ENCODE measurements around the gene LYSMD4.

Gene LYSMD4

GRCh38 chr15:99707473-99708270 lies 25.6 kb downstream of the LYSMD4 start:
- no peak for DNase-seq
- H3K27me3 Mint-ChIP-seq (ENCODE audit: low read depth, poor library complexity) = no peaks in the 10 kb centered on the region
- no peaks in the 10 kb centered on the region for H3K9me3 Mint-ChIP-seq
- peaks cover 10% of the 10 kb centered on the region for H3K4me1 Mint-ChIP-seq
- peaks cover 27% of the 10 kb centered on the region for H3K36me3 Mint-ChIP-seq (ENCODE audit: low read depth)
- TF ChIP-seq CTCF (IDR thresholded peaks at IDR 0.05) = no peak
- peak overlapping the region; percentile 78 for H3K27ac Mint-ChIP-seq
- H3K4me3 Mint-ChIP-seq = no peak overlapping the region

- peaks cover 5% of the 10 kb centered on the region for H3K4me1 Mint-ChIP-seq
- H3K27ac Mint-ChIP-seq = peak overlapping the region; percentile 65
- H3K27me3 Mint-ChIP-seq (ENCODE audit: low read depth, poor library complexity) = no peaks in the 10 kb centered on the region
- H3K36me3 Mint-ChIP-seq (ENCODE audit: low read depth) = peaks cover 22% of the 10 kb centered on the region
- no peak for DNase-seq
- no peaks in the 10 kb centered on the region for H3K9me3 Mint-ChIP-seq
- no peak overlapping the region for H3K4me3 Mint-ChIP-seq
- TF ChIP-seq CTCF (IDR thresholded peaks at IDR 0.05) = no peak
Observed at GRCh38 chr15:99706557-99707303, 26.5 kb downstream of the LYSMD4 start.

- Mint-ChIP-seq H3K27me3 (ENCODE audit: low read depth, poor library complexity) (no peaks in the 10 kb centered on the region), H3K36me3 (ENCODE audit: low read depth) (peaks cover 11% of the 10 kb centered on the region), H3K9me3 (no peaks in the 10 kb centered on the region), H3K27ac (no peak overlapping the region), H3K4me1 (peaks cover 5% of the 10 kb centered on the region), H3K4me3 (no peak overlapping the region)
- DNase-seq = peak; percentile 28
- TF ChIP-seq CTCF (IDR thresholded peaks at IDR 0.05) = peak; percentile 75
Observed at GRCh38 chr15:99704444-99704838, 28.8 kb downstream of the LYSMD4 start.

GRCh38 chr15:99703603-99704443 lies 29.4 kb downstream of the LYSMD4 start:
- H3K27ac Mint-ChIP-seq = no peak overlapping the region
- H3K4me1 Mint-ChIP-seq = no peaks in the 10 kb centered on the region
- H3K4me3 Mint-ChIP-seq = no peak overlapping the region
- no peak for DNase-seq
- H3K36me3 Mint-ChIP-seq (ENCODE audit: low read depth) = peaks cover 5% of the 10 kb centered on the region
- H3K27me3 Mint-ChIP-seq (ENCODE audit: low read depth, poor library complexity) = no peaks in the 10 kb centered on the region
- H3K9me3 Mint-ChIP-seq = no peaks in the 10 kb centered on the region
- no peak for TF ChIP-seq CTCF (IDR thresholded peaks at IDR 0.05)

- Mint-ChIP-seq H3K27me3 (ENCODE audit: low read depth, poor library complexity) (no peaks in the 10 kb centered on the region), H3K4me3 (no peak overlapping the region), H3K9me3 (no peaks in the 10 kb centered on the region), H3K4me1 (no peaks in the 10 kb centered on the region), H3K27ac (no peak overlapping the region), H3K36me3 (ENCODE audit: low read depth) (no peaks in the 10 kb centered on the region)
- DNase-seq = no peak
- TF ChIP-seq CTCF (IDR thresholded peaks at IDR 0.05) = no peak
Observed at GRCh38 chr15:99702895-99703602, 30.2 kb downstream of the LYSMD4 start.

All from nephron progenitor cell (in vitro differentiated cells).